Fibroblast of lung (primary cell): Measurements from ENCODE around the gene UCHL1. TPM values are rescaled to one million over a fixed set of nuclear protein-coding genes. Genes with fewer than 3 reads are reported as not detected.
A peak's percentile ranks its signal among the peaks of the same experiment; 100 is the strongest.

Experiments used
- DNase-seq, 2 donors: peaks; one replicate each; pipeline versions ENCODE4 v3.0.0 to v3.0.0-alpha.2; 2010; ENCODE audit warnings: low read depth in 2 of 2
- H2AFZ ChIP-seq: 2 replicates; pipeline ENCODE4 v1.5.1; 2012; ENCODE audit warnings: low read length, control low read depth, inconsistent platforms
- H3K27ac ChIP-seq: 2 replicates; pipeline ENCODE4 v1.5.1; 2011; ENCODE audit warnings: low read length, control low read depth; ENCODE audit not compliant: insufficient read depth
- H3K27me3 ChIP-seq: 2 replicates; pipeline ENCODE4 v1.5.1; 2011; ENCODE audit warnings: mild to moderate bottlenecking, low read length; ENCODE audit not compliant: control insufficient read depth, insufficient read depth
- H3K36me3 ChIP-seq: 2 replicates; pipeline ENCODE4 v1.5.1; 2011; ENCODE audit warnings: low read length; ENCODE audit not compliant: control insufficient read depth, insufficient read depth
- H3K4me1 ChIP-seq: 2 replicates; pipeline ENCODE4 v1.5.1; 2011; ENCODE audit warnings: low read length; ENCODE audit not compliant: control insufficient read depth, insufficient read depth; ENCODE audit errors: extremely low read depth
- H3K4me2 ChIP-seq: 2 replicates; pipeline ENCODE4 v1.5.1; 2011; ENCODE audit warnings: low read length, control low read depth; ENCODE audit not compliant: insufficient read depth; ENCODE audit errors: extremely low read depth
- H3K4me3 ChIP-seq, 4 experiments: fragments of 200-600 bp in 1 of 4; sonication (generic) in 1 of 4; replicated peaks in 1 of 4; 2 replicates each; pipeline ENCODE4 v1.5.1; 2011 to 2016; ENCODE audit warnings: low read length in 4 of 4, low read depth in 3 of 4, mild to moderate bottlenecking in 3 of 4, control low read depth in 2 of 4, inconsistent platforms in 1 of 4, mixed read lengths in 1 of 4; ENCODE audit not compliant: insufficient read depth in 1 of 4; ENCODE audit errors: control extremely low read depth in 1 of 4
- H3K79me2 ChIP-seq: 2 replicates; pipeline ENCODE4 v1.5.1; 2012; ENCODE audit warnings: mild to moderate bottlenecking, low read length, inconsistent platforms; ENCODE audit not compliant: control insufficient read depth, insufficient read depth
- H3K9ac ChIP-seq: 2 replicates; pipeline ENCODE4 v1.5.1; 2011; ENCODE audit warnings: mild to moderate bottlenecking, low read length, control low read depth; ENCODE audit not compliant: insufficient read depth
- H3K9me3 ChIP-seq: 2 replicates; pipeline ENCODE4 v1.5.1; 2012; ENCODE audit warnings: low read depth, low read length; ENCODE audit not compliant: control insufficient read depth, insufficient read depth
- H4K20me1 ChIP-seq: 2 replicates; pipeline ENCODE4 v1.5.1; 2011; ENCODE audit warnings: low read length; ENCODE audit not compliant: control insufficient read depth, insufficient read depth; ENCODE audit errors: extremely low read depth
- CTCF ChIP-seq, 2 donors: IDR thresholded peaks in 1 of 2; conservative IDR thresholded peaks in 1 of 2; 1 replicate in 1 of 2; 2 replicates in 1 of 2; pipeline ENCODE4 v1.5.1; 2011 to 2012; ENCODE audit warnings: low read length in 2 of 2, control low read depth in 1 of 2, inconsistent platforms in 1 of 2, low read depth in 1 of 2, mild to moderate bottlenecking in 1 of 2
- EZH2 ChIP-seq: IDR thresholded peaks from 2 replicates; pipeline ENCODE4 v1.5.1; 2012; ENCODE audit warnings: low read length, control low read depth, mild to moderate bottlenecking; ENCODE audit errors: missing control alignments
- polyA plus RNA-seq, 2 donors: library from polyadenylated mRNA; depleted of rRNA in 1 of 2; stranded (reverse) in 1 of 2; unstranded in 1 of 2; fragments of >200 nt; gene quantifications; 2 replicates each; pipeline ENCODE4 v1.2.1, GENCODE V29; 2011 to 2012; ENCODE audit warnings: missing spikeins in 1 of 2
- total RNA-seq: library from RNA; depleted of rRNA; stranded (reverse); fragments of >200 nt; gene quantifications from 2 replicates; pipeline ENCODE4 v1.2.1, GENCODE V29; 2014

The UCHL1 gene
- total and polyA plus RNA-seq, 2 donors (not counting 1 experiment from before 2014, with no cell fraction given), result 397 to 491 TPM

DNA sequence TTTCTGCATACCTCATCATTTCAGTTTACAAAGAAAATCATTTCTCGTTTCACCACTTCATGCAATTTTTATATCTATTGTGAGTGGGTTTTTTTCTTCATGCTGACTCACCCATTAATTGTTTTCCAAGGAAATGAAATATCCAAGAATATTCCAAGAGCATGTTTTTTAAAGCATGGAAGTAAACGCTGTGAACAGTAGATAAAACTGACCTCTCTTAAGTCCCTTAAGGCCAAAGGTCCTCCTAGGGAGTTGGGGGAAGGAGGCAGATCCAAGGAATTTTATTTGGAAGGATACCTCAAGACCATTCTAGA is 39.8 kb upstream of the UCHL1 start:
- Histone ChIP-seq H3K79me2 (peaks cover 18% of the 10 kb centered on the region), H3K9ac (no peak overlapping the region), H3K4me1 (peaks cover 5% of the 10 kb centered on the region), H3K4me3 (peak overlapping the region; percentile 41 to 77 (median 62)), H3K27ac (no peak overlapping the region), H3K36me3 (no peaks in the 10 kb centered on the region), H3K9me3 (no peaks in the 10 kb centered on the region), H4K20me1 (no peaks in the 10 kb centered on the region), H3K4me2 (peak overlapping the region; percentile 74), H3K27me3 (no peaks in the 10 kb centered on the region), H2AFZ (peak overlapping the region; percentile 86)
- DNase-seq, result no peak
- TF ChIP-seq EZH2 (no peak), CTCF (conservative IDR thresholded peaks at IDR 0.05 in 1 of 2, IDR thresholded peaks at IDR 0.05 in 1 of 2; ENCODE audit: low read depth in 1 of 2, low read length in 2 of 2) (no peak)

GRCh38 chr4:41217374-41217773 is 39.4 kb upstream of the UCHL1 start:
- Histone ChIP-seq H3K9ac (no peak overlapping the region), H2AFZ (no peak overlapping the region), H3K27ac (no peak overlapping the region), H3K4me2 (no peak overlapping the region), H3K4me1 (peaks cover 3% of the 10 kb centered on the region), H3K79me2 (peaks cover 14% of the 10 kb centered on the region), H3K36me3 (no peaks in the 10 kb centered on the region), H4K20me1 (no peaks in the 10 kb centered on the region), H3K9me3 (no peaks in the 10 kb centered on the region), H3K4me3 (no peak overlapping the region), H3K27me3 (no peaks in the 10 kb centered on the region)
- DNase-seq, result no peak
- TF ChIP-seq EZH2, result no peak
- TF ChIP-seq CTCF (conservative IDR thresholded peaks at IDR 0.05 in 1 of 2, IDR thresholded peaks at IDR 0.05 in 1 of 2; ENCODE audit: low read depth in 1 of 2, low read length in 2 of 2), result no peak

GRCh38 chr4:41218703-41219102 is 38.0 kb upstream of the UCHL1 start:
- Histone ChIP-seq H2AFZ (no peak overlapping the region), H3K79me2 (peaks cover under 1% of the 10 kb centered on the region), H4K20me1 (no peaks in the 10 kb centered on the region), H3K27me3 (no peaks in the 10 kb centered on the region), H3K4me1 (no peaks in the 10 kb centered on the region), H3K36me3 (no peaks in the 10 kb centered on the region), H3K9me3 (no peaks in the 10 kb centered on the region), H3K9ac (no peak overlapping the region), H3K4me3 (no peak overlapping the region), H3K27ac (no peak overlapping the region), H3K4me2 (no peak overlapping the region)
- DNase-seq, result no peak
- no peak for TF ChIP-seq EZH2
- TF ChIP-seq CTCF (conservative IDR thresholded peaks at IDR 0.05 in 1 of 2, IDR thresholded peaks at IDR 0.05 in 1 of 2; ENCODE audit: low read depth in 1 of 2, low read length in 2 of 2), result no peak
